HG03135 (cell line): Measurements from ENCODE around the gene SLC5A2.
"Not testable (repeated sequence)": the region's sequence is repeated elsewhere in the genome, so short reads cannot be mapped to it uniquely, and the experiment has no call there.

Experiments
- ATAC-seq: cut with Tn5 transposase; IDR thresholded peaks from one replicate; pipeline ENCODE4 v1.9.1; 2021; ENCODE audit warnings: mild to moderate bottlenecking, moderate library complexity; ENCODE audit not compliant: unreplicated experiment

Gene SLC5A2

DNA sequence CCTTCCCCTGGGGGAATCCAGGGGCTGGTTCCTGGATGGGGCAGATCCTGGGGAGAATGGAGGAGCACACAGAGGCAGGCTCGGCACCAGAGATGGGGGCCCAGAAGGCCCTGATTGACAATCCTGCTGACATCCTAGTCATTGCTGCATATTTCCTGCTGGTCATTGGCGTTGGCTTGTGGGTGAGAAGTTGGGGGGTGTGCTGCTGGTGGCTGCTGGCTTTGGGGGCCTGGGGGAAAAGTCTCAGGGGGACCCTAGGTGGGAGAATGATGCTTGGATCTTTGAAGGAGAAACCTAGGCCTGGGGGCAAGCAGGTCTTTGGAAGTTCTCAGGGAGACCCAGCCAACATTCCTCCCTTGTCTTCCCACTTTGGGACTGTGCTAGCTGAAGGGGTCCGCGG, at the start of gene SLC5A2:
SLC5A2 (plus strand) TSS at position 43 of the 400 bp plus-strand sequence; CDS start at position 57, 14 bp downstream.
- no peak for ATAC-seq

GRCh38 chr16:31435341-31436220, 47.3 kb upstream of the SLC5A2 start:
- no peak for ATAC-seq

GRCh38 chr16:31436221-31437045, 46.5 kb upstream of the SLC5A2 start:
- ATAC-seq = no peak

- ATAC-seq = no peak
Measured at GRCh38 chr16:31438414-31438813, 44.5 kb upstream of the SLC5A2 start.

DNA sequence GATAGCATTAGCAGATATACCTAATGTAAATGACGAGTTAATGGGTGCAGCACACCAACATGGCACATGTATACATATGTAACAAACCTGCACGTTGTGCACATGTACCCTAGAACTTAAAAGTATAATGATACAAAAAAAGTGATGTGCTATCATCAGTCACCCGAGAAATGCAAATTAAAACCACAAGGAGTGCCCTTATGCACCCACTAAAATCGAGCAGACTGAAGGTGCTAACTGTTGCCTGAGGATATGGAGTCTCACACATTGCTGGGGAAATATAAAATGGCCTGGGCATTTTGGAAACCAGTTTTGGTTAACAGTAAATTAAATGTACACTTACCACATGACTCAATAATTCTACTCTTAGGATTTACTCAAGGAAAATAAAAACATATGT, 43.9 kb upstream of the SLC5A2 start:
- not testable (repeated sequence) for ATAC-seq

GRCh38 chr16:31439519-31439918, 43.4 kb upstream of the SLC5A2 start:
- no peak for ATAC-seq

DNA sequence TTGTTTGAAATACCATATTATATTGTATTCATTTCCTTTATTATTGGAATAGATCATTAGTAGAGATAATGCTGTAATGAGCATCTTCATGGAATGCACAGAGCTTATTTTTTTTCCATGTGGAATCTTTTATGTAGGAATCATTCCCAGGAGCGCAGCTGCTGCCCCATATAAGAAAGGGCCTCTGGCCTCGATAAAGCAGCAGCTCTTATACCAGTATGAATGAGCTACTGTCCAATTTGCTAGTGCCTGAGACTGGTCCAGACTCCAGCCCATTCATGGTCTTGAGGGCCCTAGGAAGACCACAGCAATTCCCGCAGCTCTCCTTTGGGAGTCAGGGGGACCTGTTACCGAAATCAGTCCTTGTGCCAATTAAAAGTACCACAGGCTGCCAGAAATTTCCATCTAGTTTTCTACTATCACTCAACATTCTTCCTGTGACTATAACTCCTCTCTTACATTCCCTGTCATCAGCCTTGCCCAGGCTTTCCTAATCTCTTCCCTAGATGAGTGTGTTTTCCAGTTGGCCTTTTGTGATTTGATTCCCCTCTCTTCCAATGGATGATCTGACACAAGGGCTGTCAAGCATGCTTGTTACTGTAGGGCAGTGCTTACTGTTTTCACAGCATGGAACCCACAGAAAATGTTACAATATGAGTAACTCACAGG, 42.3 kb upstream of the SLC5A2 start:
- no peak for ATAC-seq

DNA sequence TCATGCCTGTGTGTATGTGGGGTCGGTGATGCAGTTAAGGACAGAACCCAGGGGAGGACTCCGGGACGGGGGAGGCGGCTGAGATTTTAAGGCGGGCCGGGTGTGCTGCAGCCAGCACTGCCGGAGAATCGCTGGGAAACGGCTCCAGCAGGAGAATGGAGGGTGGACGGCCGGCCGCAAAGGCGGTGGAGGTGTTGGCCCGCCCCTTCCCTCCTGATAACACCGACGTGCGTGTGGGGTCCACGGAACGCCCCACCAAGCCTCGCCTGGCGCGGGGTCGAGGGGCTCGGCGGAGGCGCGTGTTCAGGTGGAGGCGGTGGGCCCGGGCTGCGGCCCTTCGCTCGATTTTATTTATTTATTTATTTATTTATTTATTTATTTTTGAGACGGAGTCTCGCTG, 41.0 kb upstream of the SLC5A2 start:
- no peak for ATAC-seq

DNA sequence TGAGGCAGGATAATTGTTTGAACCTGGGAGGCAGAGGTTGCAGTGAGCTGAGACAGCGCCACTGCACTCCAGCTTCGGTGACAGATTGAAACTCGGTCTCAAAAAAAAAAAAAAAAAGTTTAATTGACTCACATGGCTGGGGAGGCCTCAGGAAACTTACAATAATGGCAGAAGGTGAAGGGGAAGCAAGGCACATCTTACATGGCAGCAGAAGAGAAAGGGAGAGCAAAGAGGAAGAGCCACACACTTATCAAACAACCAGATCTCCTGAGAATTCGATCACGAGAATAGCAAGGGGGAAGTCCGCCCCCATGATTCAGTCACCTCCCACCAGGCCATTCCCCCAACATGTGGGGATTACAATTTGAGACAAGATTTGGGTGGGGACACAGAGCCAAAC, 37.0 kb upstream of the SLC5A2 start:
- not testable (repeated sequence) for ATAC-seq

GRCh38 chr16:31451201-31451600, 31.7 kb upstream of the SLC5A2 start:
- ATAC-seq = no peak

GRCh38 chr16:31451681-31452351, 31.1 kb upstream of the SLC5A2 start:
- ATAC-seq = no peak

GRCh38 chr16:31452631-31453106, 30.3 kb upstream of the SLC5A2 start:
- no peak for ATAC-seq

DNA sequence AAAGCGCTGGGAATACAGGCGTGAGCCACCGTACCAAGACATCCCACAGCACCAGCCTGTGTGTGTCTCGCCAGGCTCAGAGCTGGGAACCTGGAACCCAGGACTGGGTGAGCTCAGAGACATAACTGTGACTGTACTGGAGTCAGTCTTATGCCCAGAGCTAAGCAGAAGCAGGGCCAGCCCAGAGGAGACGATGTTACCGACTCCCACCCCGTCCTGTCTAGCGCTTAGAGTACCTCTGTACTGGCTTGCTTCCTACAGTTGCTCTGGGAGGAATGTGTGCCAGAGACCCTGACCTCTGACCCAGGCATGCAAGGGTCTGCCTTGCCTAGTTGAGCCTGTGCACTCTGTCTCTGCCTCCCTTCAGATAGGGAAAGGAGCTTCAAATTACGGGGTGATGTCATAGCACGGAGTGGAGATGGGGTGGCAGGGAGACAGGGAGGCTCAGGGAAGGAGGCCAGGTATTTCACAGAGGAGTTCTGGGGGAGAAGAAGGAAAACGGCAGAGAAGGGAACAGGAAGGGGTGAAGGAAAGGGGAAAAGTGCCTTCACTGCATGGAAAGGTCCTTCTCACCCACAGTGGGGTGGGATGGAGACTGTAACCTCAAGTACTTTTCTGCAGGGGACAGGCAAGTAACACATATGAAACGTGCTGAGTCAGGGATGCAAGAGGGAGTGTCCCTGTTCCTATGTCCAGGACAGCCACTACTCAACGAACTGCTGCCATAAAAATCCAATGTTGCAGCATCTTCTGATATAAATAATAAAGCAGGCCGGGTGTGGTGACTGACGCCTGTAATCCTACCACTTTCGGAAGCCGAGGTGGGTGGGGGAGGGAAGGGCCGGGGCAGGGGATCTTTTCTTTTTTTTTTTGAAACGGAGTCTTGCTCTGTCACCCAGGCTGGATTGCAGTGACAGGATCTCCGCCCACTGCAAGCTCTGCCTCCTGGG, 29.4 kb upstream of the SLC5A2 start:
- ATAC-seq = no peak

DNA sequence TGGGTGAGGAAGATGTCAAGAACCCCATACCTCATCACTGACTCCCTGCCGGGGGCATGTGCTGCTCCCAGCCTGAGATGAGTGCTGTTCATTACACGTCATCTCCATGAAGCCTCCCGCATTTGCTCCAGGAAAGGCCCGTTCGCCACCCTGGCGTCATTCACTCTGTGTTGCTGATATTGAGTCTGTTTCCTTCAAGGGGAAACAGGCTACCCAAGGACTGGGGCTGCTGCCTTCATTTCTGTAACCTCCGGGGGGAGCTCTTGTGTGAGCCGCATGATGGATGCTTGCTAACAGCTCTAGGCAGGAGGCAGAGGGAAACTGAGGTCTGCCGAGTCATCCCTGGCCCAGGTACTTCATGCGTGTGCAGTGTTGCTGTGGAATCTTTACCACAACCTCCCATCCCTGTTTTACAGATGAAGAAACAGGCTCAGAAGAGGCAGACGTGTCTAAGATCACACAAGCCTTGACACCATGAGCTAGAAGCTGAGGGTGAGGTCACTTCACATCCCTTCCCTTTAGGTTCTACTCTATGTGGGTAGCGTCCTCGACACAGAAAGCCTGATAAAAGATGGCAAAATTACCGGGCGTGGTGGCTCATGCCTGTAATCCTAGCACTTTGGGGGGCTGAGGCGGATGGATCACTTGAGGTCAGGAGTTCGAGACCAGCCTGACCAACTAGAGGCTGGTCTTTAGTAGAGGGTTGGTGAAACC, 27.2 kb upstream of the SLC5A2 start:
- no peak for ATAC-seq

GRCh38 chr16:31456988-31457360, 25.9 kb upstream of the SLC5A2 start:
- ATAC-seq = no peak

- ATAC-seq = peak; percentile 16
Measured at GRCh38 chr16:31458073-31458843, 24.7 kb upstream of the SLC5A2 start.

DNA sequence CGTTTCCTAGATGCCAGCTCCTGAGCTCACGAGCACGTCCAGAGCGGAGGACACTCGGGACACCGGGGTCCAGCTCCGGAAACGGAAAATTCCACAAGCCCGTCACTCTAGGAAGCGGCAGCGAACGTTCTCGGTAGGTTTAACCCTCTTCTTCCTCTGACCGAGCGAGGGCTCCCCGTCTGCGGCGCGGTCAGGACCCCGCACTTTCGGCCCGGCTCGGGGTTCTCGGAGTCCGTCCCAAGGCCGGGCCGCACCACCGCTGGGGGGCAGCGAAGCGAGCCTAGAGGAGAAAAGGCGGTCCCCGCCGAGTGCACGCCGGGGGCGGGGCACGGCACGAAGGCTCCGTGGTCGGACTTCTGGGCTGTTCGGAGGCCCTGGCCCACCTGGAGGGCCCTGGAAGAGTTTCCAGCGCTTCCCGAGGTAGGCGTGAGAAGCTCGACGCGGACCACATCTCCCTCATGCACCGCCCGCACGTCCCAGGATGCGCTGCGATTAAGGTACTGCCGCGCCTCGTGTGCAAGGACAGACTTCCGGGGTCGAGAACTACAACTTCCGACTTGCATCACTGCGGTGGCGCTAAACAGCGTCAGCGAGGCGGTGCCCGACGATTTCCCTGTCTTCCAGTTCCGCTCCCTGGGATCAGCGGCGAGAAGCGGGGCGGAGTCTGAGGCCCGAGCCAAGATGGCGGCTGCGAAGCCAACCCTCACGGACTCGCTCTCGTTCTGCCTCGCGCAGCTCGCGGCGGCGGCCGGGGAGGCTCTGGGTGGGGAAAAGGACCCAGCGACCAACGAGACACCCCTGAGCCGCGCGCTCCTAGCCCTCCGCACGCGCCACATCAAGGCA, 23.9 kb upstream of the SLC5A2 start, which contains the start of gene ARMC5:
ARMC5 (plus strand) TSS at position 658 of the 843 bp plus-strand sequence; CDS start at position 682, 24 bp downstream.
- ATAC-seq = peak; percentile 69
